Endothelial cell of umbilical vein (primary cell): ENCODE measurements around the gene ANO7. TPM values are rescaled to one million over a fixed set of nuclear protein-coding genes. Genes with fewer than 3 reads are reported as not detected.

Experiments
- BruUV-seq: library from RNA; stranded (reverse); fragments of 400-500 nt; replicated peaks from 2 replicates; lab custom pipeline; 2021; lab: Mats Ljungman, UMichigan
- CTCF ChIA-PET: fragments of 300-600, 350-600 bp; sonication (Branson Sonifier 250); formaldehyde crosslinking; loops from one replicate; lab custom pipeline; 2021; ENCODE audit warnings: antibody characterized with exemption, inconsistent platforms; lab: Charles Lee
- POLR2A ChIA-PET: fragments of 300-600, 350-600 bp; sonication (Branson Sonifier 250); formaldehyde crosslinking; loops from one replicate; lab custom pipeline; 2021; ENCODE audit warnings: antibody characterized with exemption, inconsistent platforms; lab: Charles Lee
- DNase-seq: peaks from one replicate; pipeline ENCODE4 v3.0.0-alpha.2; 2011; ENCODE audit warnings: low read depth, low spot score
- FAIRE-seq: peaks from 2 replicates; lab custom pipeline; 2011; peaks lifted over from hg19 to GRCh38; lab: Jason Lieb, UNC
- H2AFZ ChIP-seq: 2 replicates; pipeline ENCODE4 v1.6.0; 2012; ENCODE audit warnings: low read depth, low read length, control low read depth, inconsistent platforms
- H3K27ac ChIP-seq: 2 replicates; pipeline ENCODE4 v1.5.1; 2011; ENCODE audit warnings: low read depth, mild to moderate bottlenecking, control low read depth, low read length, moderate library complexity; ENCODE audit not compliant: insufficient read depth
- H3K27me3 ChIP-seq, 2 experiments: 2 replicates each; pipeline versions ENCODE4 v1.6.0 to v1.6.1; 2011; ENCODE audit warnings: low read length in 2 of 2, mixed read lengths in 1 of 2; ENCODE audit not compliant: control insufficient read depth in 2 of 2, insufficient read depth in 2 of 2
- H3K36me3 ChIP-seq, 2 experiments: 2 replicates in 1 of 2; 3 replicates in 1 of 2; pipeline ENCODE4 v1.5.1; 2011; ENCODE audit warnings: low read length in 2 of 2, mild to moderate bottlenecking in 1 of 2, moderate library complexity in 1 of 2; ENCODE audit not compliant: control insufficient read depth in 2 of 2, insufficient read depth in 2 of 2; ENCODE audit errors: extremely low read depth in 1 of 2
- H3K4me1 ChIP-seq: 3 replicates; pipeline ENCODE4 v1.5.1; 2011; ENCODE audit warnings: mild to moderate bottlenecking, low read length; ENCODE audit not compliant: control insufficient read depth, insufficient read depth; ENCODE audit errors: extremely low read depth
- H3K4me2 ChIP-seq: 2 replicates; pipeline ENCODE4 v1.6.1; 2011; ENCODE audit warnings: low read length, control low read depth, mixed read lengths; ENCODE audit not compliant: insufficient read depth
- H3K4me3 ChIP-seq, 3 experiments: fragments of 200-600 bp in 1 of 3; sonication (generic), shearing (Covaris generic) in 1 of 3; replicated peaks in 1 of 3; 2 replicates each; pipeline ENCODE4 v1.5.1; 2011 to 2016; ENCODE audit warnings: control low read depth in 3 of 3, low read length in 3 of 3, mild to moderate bottlenecking in 2 of 3, inconsistent platforms in 1 of 3, low read depth in 1 of 3, moderate library complexity in 1 of 3; ENCODE audit not compliant: insufficient read depth in 1 of 3
- H3K79me2 ChIP-seq: 2 replicates; pipeline ENCODE4 v1.6.0; 2012; ENCODE audit warnings: low read length, inconsistent platforms; ENCODE audit not compliant: control insufficient read depth, insufficient read depth
- H3K9ac ChIP-seq: replicated peaks from 2 replicates; pipeline ENCODE3; 2011; ENCODE audit warnings: low read length, control low read depth; ENCODE audit not compliant: insufficient read depth; ENCODE audit errors: extremely low read depth
- H3K9me1 ChIP-seq: replicated peaks from 3 replicates; pipeline ENCODE4 v1.6.0; 2011; ENCODE audit warnings: mild to moderate bottlenecking, low read length; ENCODE audit not compliant: control insufficient read depth, insufficient read depth; ENCODE audit errors: extremely low read depth
- H3K9me3 ChIP-seq: replicated peaks from 2 replicates; pipeline ENCODE4 v1.5.1; 2012; ENCODE audit warnings: low read length, inconsistent platforms; ENCODE audit not compliant: control insufficient read depth, insufficient read depth
- H4K20me1 ChIP-seq: replicated peaks from 2 replicates; pipeline ENCODE3; 2011; ENCODE audit warnings: mild to moderate bottlenecking, low read length; ENCODE audit not compliant: control insufficient read depth, insufficient read depth; ENCODE audit errors: extremely low read depth
- EZH2 ChIP-seq: IDR thresholded peaks from 2 replicates; pipeline ENCODE4 v1.6.1; 2012; ENCODE audit warnings: borderline replicate concordance, low read depth, mild to moderate bottlenecking, moderate library complexity, low read length, inconsistent platforms; ENCODE audit not compliant: severe bottlenecking
- FOS ChIP-seq: IDR thresholded peaks from 2 replicates; pipeline ENCODE4 v1.6.1; 2011; ENCODE audit warnings: mild to moderate bottlenecking, low read length, moderate library complexity, borderline replicate concordance; ENCODE audit not compliant: insufficient read depth
- GATA2 ChIP-seq: IDR thresholded peaks from 2 replicates; pipeline ENCODE4 v1.7.0; 2011; ENCODE audit warnings: low read depth, mild to moderate bottlenecking, moderate library complexity, mixed read lengths, low read length; ENCODE audit not compliant: insufficient read length, insufficient read depth
- JUN ChIP-seq: IDR thresholded peaks from 2 replicates; pipeline ENCODE4 v1.6.1; 2011; ENCODE audit warnings: borderline replicate concordance, low read depth; ENCODE audit not compliant: insufficient read length, insufficient read depth
- MAX ChIP-seq: IDR thresholded peaks from 2 replicates; pipeline ENCODE4 v1.6.1; 2011; ENCODE audit not compliant: insufficient read depth, insufficient read length
- MYC ChIP-seq: IDR thresholded peaks from one replicate; pipeline ENCODE4 v1.6.1; 2011; ENCODE audit warnings: mild to moderate bottlenecking, low read depth, low read length
- POLR2A ChIP-seq: IDR thresholded peaks from 2 replicates; pipeline ENCODE4 v1.6.1; 2012; ENCODE audit warnings: low read depth, mild to moderate bottlenecking, control low read depth, low read length
- POLR2AphosphoS5 ChIP-seq: IDR thresholded peaks from 2 replicates; pipeline ENCODE4 v1.6.1; 2012; ENCODE audit warnings: low read depth, mild to moderate bottlenecking, control low read depth, low read length, moderate library complexity; ENCODE audit not compliant: insufficient read depth
- dilution Hi-C: fragments of 300-500 bp; cut with MboI; formaldehyde crosslinking; loops from one replicate; pipeline ENCODE4 v1.15.0; 2019; ENCODE audit warnings: low sequenced_read_pairs; ENCODE audit not compliant: extremely low pct_ligation_motif_present
- intact Hi-C: fragments of 100-400 bp; cut with micrococcal nuclease; formaldehyde crosslinking; loops from one replicate; pipeline ENCODE4 v1.10.0; 2022
- polyA plus RNA-seq, 4 experiments: library from polyadenylated mRNA; depleted of rRNA in 3 of 4; stranded (reverse) in 3 of 4; unstranded in 1 of 4; fragments of >200 nt; gene quantifications; 2 replicates each; pipeline versions ENCODE4 v1.2.1 to v1.2.3, GENCODE V29; 2011 to 2012; ENCODE audit warnings: missing spikeins in 1 of 4
- total RNA-seq: library from RNA; stranded (reverse); gene quantifications from 2 replicates; pipeline ENCODE4 v1.2.3, GENCODE V29; 2021
- TF ChIP-seq, protein P1 (sequence below), 2 donors: IDR thresholded peaks; 1 replicate in 1 of 2; 2 replicates in 1 of 2; pipeline ENCODE4 v1.5.1; 2011; ENCODE audit warnings: low read length in 2 of 2, mild to moderate bottlenecking in 2 of 2, moderate library complexity in 2 of 2, control low read depth in 1 of 2, inconsistent platforms in 1 of 2, low read depth in 1 of 2; ENCODE audit not compliant: insufficient read depth in 1 of 2; ENCODE audit errors: extremely low read depth in 1 of 2

The ANO7 gene
- total and polyA plus RNA-seq, 2 donors (not counting 3 experiments of a cell fraction or from before 2014, with no cell fraction given) = 0.81 to 2.5 TPM

DNA sequence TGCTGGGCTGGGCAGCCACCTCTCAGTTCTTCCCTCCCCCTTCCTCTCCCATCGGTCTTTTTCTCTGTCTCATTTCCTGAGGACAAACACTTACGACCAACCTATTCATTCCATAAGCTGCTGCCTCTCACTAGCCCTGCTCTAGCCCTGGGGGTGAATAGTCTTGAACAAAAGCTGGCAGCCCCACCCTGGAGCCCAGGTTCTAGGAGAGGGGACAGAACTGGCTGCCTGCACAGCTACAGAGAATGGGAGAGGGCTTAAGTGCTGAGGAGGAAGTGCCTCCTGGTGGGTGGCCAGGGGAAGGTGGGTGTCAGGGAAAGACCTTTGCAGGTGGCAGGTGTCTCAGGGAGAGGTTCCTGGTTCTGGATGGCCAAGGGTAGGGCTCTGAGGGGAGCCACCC lies 22.8 kb downstream of the ANO7 start:
- FAIRE-seq (no peak), DNase-seq (no peak)
- no peak overlapping the region for H3K9ac ChIP-seq
- H3K4me1 ChIP-seq = no peaks in the 10 kb centered on the region
- H3K4me3 ChIP-seq = no peak overlapping the region
- no peak overlapping the region for H3K27ac ChIP-seq
- no peak overlapping the region for H3K4me2 ChIP-seq
- H2AFZ ChIP-seq = no peak overlapping the region
- H3K79me2 ChIP-seq = no peaks in the 10 kb centered on the region
- H3K9me3 ChIP-seq = no peaks in the 10 kb centered on the region
- no TSS peak for BruUV-seq
- H4K20me1 ChIP-seq = no peaks in the 10 kb centered on the region
- TF ChIP-seq MAX (no peak), FOS (no peak), POLR2A (no peak), JUN (no peak), EZH2 (no peak), MYC (no peak), POLR2AphosphoS5 (no peak), GATA2 (no peak)
- TF ChIP-seq, protein P1, sequence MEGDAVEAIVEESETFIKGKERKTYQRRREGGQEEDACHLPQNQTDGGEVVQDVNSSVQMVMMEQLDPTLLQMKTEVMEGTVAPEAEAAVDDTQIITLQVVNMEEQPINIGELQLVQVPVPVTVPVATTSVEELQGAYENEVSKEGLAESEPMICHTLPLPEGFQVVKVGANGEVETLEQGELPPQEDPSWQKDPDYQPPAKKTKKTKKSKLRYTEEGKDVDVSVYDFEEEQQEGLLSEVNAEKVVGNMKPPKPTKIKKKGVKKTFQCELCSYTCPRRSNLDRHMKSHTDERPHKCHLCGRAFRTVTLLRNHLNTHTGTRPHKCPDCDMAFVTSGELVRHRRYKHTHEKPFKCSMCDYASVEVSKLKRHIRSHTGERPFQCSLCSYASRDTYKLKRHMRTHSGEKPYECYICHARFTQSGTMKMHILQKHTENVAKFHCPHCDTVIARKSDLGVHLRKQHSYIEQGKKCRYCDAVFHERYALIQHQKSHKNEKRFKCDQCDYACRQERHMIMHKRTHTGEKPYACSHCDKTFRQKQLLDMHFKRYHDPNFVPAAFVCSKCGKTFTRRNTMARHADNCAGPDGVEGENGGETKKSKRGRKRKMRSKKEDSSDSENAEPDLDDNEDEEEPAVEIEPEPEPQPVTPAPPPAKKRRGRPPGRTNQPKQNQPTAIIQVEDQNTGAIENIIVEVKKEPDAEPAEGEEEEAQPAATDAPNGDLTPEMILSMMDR (IDR thresholded peaks at IDR 0.05; ENCODE audit: extremely low read depth in 1 of 2, insufficient read depth in 1 of 2, low read depth in 1 of 2, low read length in 2 of 2) = no peak
- ChIA-PET CTCF (no interaction called here), POLR2A (no interaction called here)
- dilution Hi-C loops = no loop called here
- intact Hi-C loops = loop anchor here (2.0 to 10.0 kb wide), 2 partner anchors 60 to 216 kb away; partner anchors contain the start of genes PPP1R7 and SNED1
- no peaks in the 10 kb centered on the region for H3K9me1 ChIP-seq
- no peaks in the 10 kb centered on the region for H3K27me3 ChIP-seq
- H3K36me3 ChIP-seq = no peaks in the 10 kb centered on the region
